ENCODE data around the gene GRK2.
A peak's percentile ranks its signal among the peaks of the same experiment; 100 is the strongest.

GRK2 gene

DNA sequence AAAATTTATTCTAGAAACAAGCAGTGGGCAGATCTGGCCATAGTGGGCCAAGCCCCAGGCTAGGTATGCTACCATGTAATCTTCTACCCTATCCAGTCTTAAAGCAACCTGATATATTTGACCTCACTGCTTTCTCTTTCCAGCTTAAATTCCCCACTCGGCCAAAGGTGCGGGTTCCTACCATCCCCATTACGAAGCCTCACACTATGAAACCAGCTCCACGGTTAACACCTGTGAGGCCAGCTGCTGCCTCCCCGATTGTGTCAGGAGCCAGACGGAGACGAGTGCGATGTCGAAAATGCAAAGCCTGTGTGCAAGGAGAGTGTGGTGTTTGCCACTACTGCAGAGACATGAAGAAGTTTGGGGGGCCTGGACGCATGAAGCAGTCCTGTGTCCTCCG lies 21.2 kb upstream of the GRK2 start:
- ChIA-PET CTCF (no interaction called here), POLR2A (ENCODE audit: low non-redundant PET) (no interaction called here)
- DNase-seq (ENCODE audit: low spot score): no peak
- TF ChIP-seq, protein P1, sequence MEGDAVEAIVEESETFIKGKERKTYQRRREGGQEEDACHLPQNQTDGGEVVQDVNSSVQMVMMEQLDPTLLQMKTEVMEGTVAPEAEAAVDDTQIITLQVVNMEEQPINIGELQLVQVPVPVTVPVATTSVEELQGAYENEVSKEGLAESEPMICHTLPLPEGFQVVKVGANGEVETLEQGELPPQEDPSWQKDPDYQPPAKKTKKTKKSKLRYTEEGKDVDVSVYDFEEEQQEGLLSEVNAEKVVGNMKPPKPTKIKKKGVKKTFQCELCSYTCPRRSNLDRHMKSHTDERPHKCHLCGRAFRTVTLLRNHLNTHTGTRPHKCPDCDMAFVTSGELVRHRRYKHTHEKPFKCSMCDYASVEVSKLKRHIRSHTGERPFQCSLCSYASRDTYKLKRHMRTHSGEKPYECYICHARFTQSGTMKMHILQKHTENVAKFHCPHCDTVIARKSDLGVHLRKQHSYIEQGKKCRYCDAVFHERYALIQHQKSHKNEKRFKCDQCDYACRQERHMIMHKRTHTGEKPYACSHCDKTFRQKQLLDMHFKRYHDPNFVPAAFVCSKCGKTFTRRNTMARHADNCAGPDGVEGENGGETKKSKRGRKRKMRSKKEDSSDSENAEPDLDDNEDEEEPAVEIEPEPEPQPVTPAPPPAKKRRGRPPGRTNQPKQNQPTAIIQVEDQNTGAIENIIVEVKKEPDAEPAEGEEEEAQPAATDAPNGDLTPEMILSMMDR (conservative IDR thresholded peaks at IDR 0.05; ENCODE audit: low read depth): no peak
- no peak overlapping the region for H3K27ac ChIP-seq

DNA sequence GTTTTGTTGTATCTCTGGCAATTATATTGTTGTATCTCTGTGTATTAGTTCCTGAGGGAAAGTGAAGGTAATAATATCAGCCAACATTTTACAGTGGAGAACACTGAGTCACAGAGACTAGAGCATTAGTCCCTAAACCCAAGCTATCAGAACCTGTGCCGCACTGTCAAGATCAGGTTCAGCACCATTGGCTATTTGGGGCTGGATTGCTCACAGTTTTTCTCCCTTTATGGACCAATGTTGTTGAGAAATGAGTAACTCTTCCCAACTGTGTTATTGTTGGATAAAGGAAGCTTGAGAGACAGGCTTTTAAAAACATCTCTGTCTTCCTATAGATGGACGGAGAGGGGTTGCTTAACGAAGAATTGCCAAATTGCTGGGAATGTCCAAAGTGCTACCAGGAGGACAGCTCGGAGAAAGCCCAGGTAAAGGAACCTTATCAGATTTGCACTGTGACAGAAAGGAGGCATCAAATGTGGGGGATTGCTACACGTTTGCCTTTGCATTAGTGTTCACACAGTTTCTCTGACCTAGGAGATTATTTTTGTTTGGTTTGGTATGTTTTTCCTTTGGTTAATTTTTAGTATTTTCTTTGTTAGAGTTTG lies 18.2 kb upstream of the GRK2 start:
- POLR2A ChIA-PET (ENCODE audit: low non-redundant PET): interaction anchor here (0.6 to 1.1 kb wide), 2 partner anchors 8 to 128 kb away, joined by 3 to 5 read pairs; no protein-coding TSS in a partner anchor
- DNase-seq (ENCODE audit: low spot score): no peak
- TF ChIP-seq, protein P1 (conservative IDR thresholded peaks at IDR 0.05; ENCODE audit: low read depth): no peak
- CTCF ChIA-PET: interaction anchor here (1.0 kb wide), 1 partner anchor 17 kb away, joined by 4 read pairs; no protein-coding TSS in a partner anchor
- no peak overlapping the region for H3K27ac ChIP-seq

DNA sequence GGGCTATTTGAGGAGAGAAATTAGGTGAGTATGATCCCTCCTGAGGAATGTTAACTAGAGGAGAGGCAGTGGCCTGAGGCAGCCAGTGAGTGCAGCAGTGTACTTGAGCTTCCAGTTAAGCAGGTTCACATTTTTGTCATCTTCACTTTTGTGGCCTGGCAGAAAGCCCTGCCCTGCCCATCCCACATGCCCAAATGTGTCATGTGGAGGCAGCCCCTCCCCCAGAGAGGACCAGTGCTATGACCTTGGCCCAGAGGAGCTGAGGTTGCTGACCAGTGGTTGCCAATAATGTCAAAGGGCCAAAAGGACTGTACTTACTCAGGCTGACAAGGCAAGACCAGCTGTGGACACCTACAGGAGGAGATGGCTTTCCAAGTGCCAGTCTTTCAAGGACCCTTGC lies 17.6 kb upstream of the GRK2 start:
- TF ChIP-seq, protein P1 (conservative IDR thresholded peaks at IDR 0.05; ENCODE audit: low read depth): no peak
- H3K27ac ChIP-seq: peak overlapping the region; percentile 60
- POLR2A ChIA-PET (ENCODE audit: low non-redundant PET): interaction anchor here (0.6 to 1.1 kb wide), 2 partner anchors 9 to 129 kb away, joined by 3 to 5 read pairs; no protein-coding TSS in a partner anchor
- DNase-seq (ENCODE audit: low spot score): peak; percentile 88
- CTCF ChIA-PET: interaction anchor here (1.0 kb wide), 2 partner anchors 14 to 16 kb away, joined by 3 to 4 read pairs; no protein-coding TSS in a partner anchor

DNA sequence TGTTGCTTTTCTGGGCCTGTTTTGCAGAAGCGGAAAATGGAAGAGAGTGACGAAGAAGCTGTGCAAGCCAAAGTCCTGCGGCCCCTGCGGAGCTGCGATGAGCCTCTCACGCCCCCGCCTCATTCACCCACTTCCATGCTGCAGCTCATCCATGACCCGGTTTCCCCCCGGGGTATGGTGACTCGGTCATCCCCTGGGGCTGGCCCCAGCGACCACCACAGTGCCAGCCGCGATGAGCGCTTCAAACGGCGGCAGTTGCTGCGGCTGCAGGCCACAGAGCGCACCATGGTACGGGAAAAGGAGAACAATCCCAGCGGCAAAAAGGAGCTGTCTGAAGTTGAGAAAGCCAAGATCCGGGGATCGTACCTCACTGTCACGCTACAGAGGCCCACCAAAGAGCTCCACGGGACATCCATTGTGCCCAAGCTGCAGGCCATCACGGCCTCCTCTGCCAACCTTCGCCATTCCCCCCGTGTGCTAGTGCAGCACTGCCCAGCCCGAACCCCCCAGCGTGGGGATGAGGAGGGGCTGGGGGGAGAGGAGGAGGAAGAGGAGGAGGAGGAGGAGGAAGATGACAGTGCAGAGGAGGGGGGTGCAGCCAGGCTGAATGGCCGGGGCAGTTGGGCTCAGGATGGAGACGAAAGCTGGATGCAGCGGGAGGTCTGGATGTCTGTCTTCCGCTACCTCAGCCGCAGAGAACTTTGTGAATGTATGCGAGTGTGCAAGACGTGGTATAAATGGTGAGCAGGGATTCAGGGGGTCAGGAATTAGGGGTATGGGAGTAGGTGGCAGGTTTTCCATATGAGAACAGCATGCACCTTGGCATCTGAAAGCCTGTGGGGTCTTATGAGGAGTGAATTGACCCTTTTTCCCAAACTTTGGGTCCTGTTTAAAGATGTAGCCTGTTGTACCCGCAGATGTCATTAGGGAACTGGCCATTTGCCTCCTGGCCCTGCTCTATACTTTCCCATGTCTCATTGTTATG lies 15.9 kb upstream of the GRK2 start:
- ChIA-PET CTCF (no interaction called here), POLR2A (ENCODE audit: low non-redundant PET) (no interaction called here)
- H3K27ac ChIP-seq: no peak overlapping the region
- DNase-seq (ENCODE audit: low spot score): no peak
- TF ChIP-seq, protein P1 (conservative IDR thresholded peaks at IDR 0.05; ENCODE audit: low read depth): no peak

DNA sequence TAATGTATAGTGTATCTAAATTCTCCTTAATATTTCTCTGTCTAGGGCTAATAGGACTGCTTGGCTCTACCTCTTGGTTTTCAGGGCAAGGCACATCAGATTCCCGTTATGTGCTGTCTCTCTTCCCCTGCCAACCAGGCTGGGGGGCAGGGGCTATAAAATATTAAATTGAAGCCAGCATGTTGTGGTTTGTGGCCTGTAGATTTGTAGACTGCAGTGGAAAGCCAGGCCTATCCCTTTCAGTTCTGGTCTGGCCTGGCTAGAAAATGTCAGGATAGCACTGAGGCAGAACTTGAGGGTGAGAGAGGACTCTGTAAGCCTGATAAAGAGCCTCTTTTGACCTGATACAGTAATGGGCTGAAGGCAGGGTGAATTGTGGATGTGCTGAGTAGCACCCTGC lies 14.4 kb upstream of the GRK2 start:
- no peak for DNase-seq (ENCODE audit: low spot score)
- TF ChIP-seq, protein P1 (conservative IDR thresholded peaks at IDR 0.05; ENCODE audit: low read depth): no peak
- POLR2A ChIA-PET (ENCODE audit: low non-redundant PET): interaction anchor here (0.6 kb wide), 1 partner anchor 131 kb away, joined by 3 read pairs; no protein-coding TSS in a partner anchor
- CTCF ChIA-PET: no interaction called here
- H3K27ac ChIP-seq: no peak overlapping the region

DNA sequence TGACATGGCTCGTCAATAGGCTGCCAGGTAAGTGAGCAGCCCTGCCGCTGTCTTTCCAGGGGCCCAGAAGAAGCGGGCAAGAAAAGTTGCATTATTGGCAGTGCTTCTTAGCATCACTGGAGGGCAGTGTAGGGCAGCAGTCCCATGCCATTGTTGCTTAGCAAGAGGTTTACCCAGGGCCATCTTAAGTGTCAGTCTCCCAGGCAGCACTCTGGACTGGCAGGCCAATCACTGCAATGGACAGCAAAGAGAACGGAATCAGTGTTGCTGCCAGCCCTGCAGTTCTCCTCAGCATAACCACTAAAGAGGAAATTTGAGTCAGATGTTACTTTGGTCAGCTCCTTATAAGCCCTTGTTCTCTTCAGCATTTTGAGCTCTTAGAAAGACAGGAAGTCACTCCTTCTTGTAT lies 13.4 kb upstream of the GRK2 start:
- ChIA-PET CTCF (no interaction called here), POLR2A (ENCODE audit: low non-redundant PET) (no interaction called here)
- TF ChIP-seq, protein P1 (conservative IDR thresholded peaks at IDR 0.05; ENCODE audit: low read depth): no peak; the same call in 1 of the 2 replicates
- H3K27ac ChIP-seq: peak overlapping the region; percentile 40; the same call in 1 of the 2 replicates
- DNase-seq (ENCODE audit: low spot score): no peak

Data from RWPE1 (cell line).